GM12878 (cell line): ENCODE results near the gene MTIF3.

Experiments used
- BRCA1 ChIP-seq: IDR thresholded peaks from 2 replicates; pipeline ENCODE4 v1.6.1; 2011; ENCODE audit warnings: low read depth, low read length, improper control_type of control experiment
- ESRRA ChIP-seq: IDR thresholded peaks from 2 replicates; pipeline ENCODE4 v1.6.1; 2012; ENCODE audit warnings: mild to moderate bottlenecking, low read length, improper control_type of control experiment
- POLR2A ChIP-seq: IDR thresholded peaks from 2 replicates; pipeline ENCODE4 v1.6.1; 2011; ENCODE audit warnings: low read depth, mild to moderate bottlenecking, low read length
- SP1 ChIP-seq: IDR thresholded peaks from one replicate; pipeline ENCODE4 v1.6.1; 2011; ENCODE audit warnings: low read depth, low read length
- SUZ12 ChIP-seq: fragments of 200-600 bp; sonication (generic); IDR thresholded peaks from one replicate; pipeline ENCODE4 v1.6.1; 2018; ENCODE audit warnings: antibody characterized with exemption, mild to moderate bottlenecking; ENCODE audit not compliant: unreplicated experiment
- TARDBP ChIP-seq: IDR thresholded peaks from 2 replicates; pipeline ENCODE4 v1.6.1; 2016; ENCODE audit warnings: borderline replicate concordance
- TBL1XR1 ChIP-seq: IDR thresholded peaks from 2 replicates; pipeline ENCODE4 v1.6.1; 2012; ENCODE audit warnings: low read depth, low read length, improper control_type of control experiment
- ZZZ3 ChIP-seq: IDR thresholded peaks from 2 replicates; pipeline ENCODE4 v1.6.1; 2011; ENCODE audit warnings: low read depth; ENCODE audit not compliant: control insufficient read depth, insufficient read length

GRCh38 chr13:27391471-27391870 lies 58.9 kb downstream of the MTIF3 start:
- TF ChIP-seq TARDBP: no peak
- no peak for TF ChIP-seq SP1
- TF ChIP-seq ZZZ3: no peak
- TF ChIP-seq BRCA1: no peak
- TF ChIP-seq POLR2A: no peak
- no peak for TF ChIP-seq TBL1XR1
- TF ChIP-seq ESRRA: no peak
- no peak for TF ChIP-seq SUZ12
